Hepatocyte (in vitro differentiated cells): ENCODE results near the gene AP2M1. TPM values are rescaled to one million over a fixed set of nuclear protein-coding genes. Genes with fewer than 3 reads are reported as not detected.

Experiments
- DNase-seq: peaks from one replicate; pipeline ENCODE4 v3.0.0-alpha.2; 2016; ENCODE audit warnings: low spot score
- H2AFZ ChIP-seq: fragments of 200-600 bp; sonication (generic); 2 replicates; pipeline ENCODE4 v1.6.0; 2016; ENCODE audit warnings: antibody characterized with exemption, mild to moderate bottlenecking
- H3K27ac ChIP-seq: fragments of 200-600 bp; sonication (generic); 2 replicates; pipeline ENCODE4 v1.5.1; 2016; ENCODE audit warnings: mild to moderate bottlenecking
- H3K27me3 ChIP-seq: fragments of 200-600 bp; sonication (generic); 2 replicates; pipeline ENCODE4 v1.6.1; 2016
- H3K36me3 ChIP-seq: fragments of 200-600 bp; sonication (generic); replicated peaks from 2 replicates; pipeline ENCODE4 v1.5.1; 2016; ENCODE audit warnings: low read depth; ENCODE audit not compliant: insufficient read depth
- H3K4me1 ChIP-seq: fragments of 200-600 bp; sonication (generic); 2 replicates; pipeline ENCODE4 v1.5.1; 2016; ENCODE audit warnings: mild to moderate bottlenecking, moderate library complexity; ENCODE audit not compliant: insufficient read depth
- H3K4me2 ChIP-seq: fragments of 200-600 bp; sonication (generic); 2 replicates; pipeline ENCODE4 v1.6.0; 2016
- H3K4me3 ChIP-seq: fragments of 200-600 bp; sonication (generic); 2 replicates; pipeline ENCODE4 v1.5.1; 2016; ENCODE audit warnings: mild to moderate bottlenecking
- H3K79me2 ChIP-seq: fragments of 200-600 bp; sonication (generic); 2 replicates; pipeline ENCODE4 v1.6.0; 2017; ENCODE audit warnings: mild to moderate bottlenecking
- H3K9me2 ChIP-seq: fragments of 200-600 bp; sonication (generic); replicated peaks from 2 replicates; pipeline ENCODE4 v1.6.0; 2017; ENCODE audit warnings: mild to moderate bottlenecking; ENCODE audit not compliant: insufficient read depth
- H3K9me3 ChIP-seq: fragments of 200-600 bp; sonication (generic); 2 replicates; pipeline ENCODE4 v1.5.1; 2016; ENCODE audit warnings: low read depth, mild to moderate bottlenecking
- H4K20me1 ChIP-seq: fragments of 200-600 bp; sonication (generic); 2 replicates; pipeline ENCODE4 v1.6.0; 2016; ENCODE audit warnings: mild to moderate bottlenecking; ENCODE audit not compliant: insufficient read depth, poor library complexity, severe bottlenecking
- CTCF ChIP-seq: fragments of 200-600 bp; sonication (generic); IDR thresholded peaks from 2 replicates; pipeline ENCODE4 v1.5.1; 2016; ENCODE audit warnings: antibody characterized with exemption, mild to moderate bottlenecking; ENCODE audit not compliant: poor library complexity
- EZH2 ChIP-seq: fragments of 200-600 bp; sonication (generic); IDR thresholded peaks from 2 replicates; pipeline ENCODE4 v1.6.1; 2016; ENCODE audit warnings: antibody characterized with exemption, mild to moderate bottlenecking, borderline replicate concordance
- EZH2phosphoT487 ChIP-seq: fragments of 200-600 bp; sonication (generic); IDR thresholded peaks from one replicate; pipeline ENCODE4 v1.6.1; 2018; ENCODE audit warnings: antibody characterized with exemption, mild to moderate bottlenecking, low read depth, moderate library complexity; ENCODE audit not compliant: unreplicated experiment, severe bottlenecking
- WGBS: methylation state at CpG from one replicate; pipeline ENCODE4 v1.1.6; 2016; ENCODE audit warnings: low lambda C conversion rate; ENCODE audit errors: missing lambda C conversion rate; 5-methylcytosine and 5-hydroxymethylcytosine counted together
- polyA plus RNA-seq: library from polyadenylated mRNA; unstranded; fragments of >200 nt; fragmentation: Nextera tagmentation; extraction: Ambion mirVana; gene quantifications from 2 replicates; pipeline ENCODE4 v1.2.1, GENCODE V29; 2016
- total RNA-seq: library from RNA; depleted of rRNA; stranded (reverse); fragments of >200 nt; gene quantifications from 2 replicates; pipeline ENCODE4 v1.2.3, GENCODE V29; 2014

AP2M1 gene
- total and polyA plus RNA-seq, 2 experiments from 2014 or later = 243 to 389 TPM

GRCh38 chr3:184175981-184176376 is 1.3 kb downstream of the AP2M1 start:
- H3K4me3 ChIP-seq = peak overlapping the region; percentile 41
- peak overlapping the region; percentile 97 for H3K4me2 ChIP-seq
- no peak for DNase-seq
- peak overlapping the region; percentile 90 for H3K27ac ChIP-seq
- H2AFZ ChIP-seq = peak overlapping the region; percentile 25
- H3K9me3 ChIP-seq = no peaks in the 10 kb centered on the region
- peaks cover 13% of the 10 kb centered on the region for H3K4me1 ChIP-seq
- H3K36me3 ChIP-seq = peaks cover 7% of the 10 kb centered on the region
- 17% methylated on average over 3 of the region's 3 CpGs for WGBS
- H3K9me2 ChIP-seq = no peaks in the 10 kb centered on the region
- no peaks in the 10 kb centered on the region for H3K27me3 ChIP-seq
- H3K79me2 ChIP-seq = peaks cover 43% of the 10 kb centered on the region
- H4K20me1 ChIP-seq = peaks cover 21% of the 10 kb centered on the region
- TF ChIP-seq EZH2 (no peak), CTCF (no peak), EZH2phosphoT487 (no peak)

GRCh38 chr3:184176377-184177330 is 2.0 kb downstream of the AP2M1 start:
- peak overlapping the region; percentile 41 for H3K4me3 ChIP-seq

GRCh38 chr3:184177331-184177731 is 2.7 kb downstream of the AP2M1 start:
- 57% methylated on average over 4 of the region's 4 CpGs for WGBS
- no peak for TF ChIP-seq CTCF
- TF ChIP-seq EZH2 = no peak
- no peak for TF ChIP-seq EZH2phosphoT487
- Histone ChIP-seq H2AFZ (no peak overlapping the region), H3K4me1 (peaks cover 13% of the 10 kb centered on the region), H3K36me3 (peaks cover 7% of the 10 kb centered on the region), H3K9me3 (no peaks in the 10 kb centered on the region), H3K27me3 (no peaks in the 10 kb centered on the region), H3K4me3 (no peak overlapping the region), H3K9me2 (no peaks in the 10 kb centered on the region), H4K20me1 (peaks cover 21% of the 10 kb centered on the region), H3K79me2 (peaks cover 43% of the 10 kb centered on the region), H3K4me2 (peak overlapping the region; percentile 97), H3K27ac (peak overlapping the region; percentile 90)
- DNase-seq = peak; percentile 43

More at GRCh38 chr3:184176377-184177330, 2.0 kb downstream of the AP2M1 start:
- Histone ChIP-seq H2AFZ (peak overlapping the region; percentile 25), H3K36me3 (peaks cover 7% of the 10 kb centered on the region), H4K20me1 (peaks cover 21% of the 10 kb centered on the region), H3K4me2 (peak overlapping the region; percentile 97), H3K9me2 (no peaks in the 10 kb centered on the region), H3K9me3 (no peaks in the 10 kb centered on the region), H3K79me2 (peaks cover 43% of the 10 kb centered on the region), H3K4me1 (peaks cover 13% of the 10 kb centered on the region), H3K27ac (peak overlapping the region; percentile 90), H3K27me3 (no peaks in the 10 kb centered on the region)
- TF ChIP-seq CTCF (no peak), EZH2 (no peak), EZH2phosphoT487 (no peak)
- peak; percentile 92 for DNase-seq
- WGBS = 23% methylated on average over 18 of the region's 19 CpGs
